ENCODE data around the gene CACNB4. TPM values are rescaled to one million over a fixed set of nuclear protein-coding genes. Genes with fewer than 3 reads are reported as not detected.

CACNB4 gene
- total RNA-seq, 1 experiment from 2014 or later = 2.0 TPM

- TF ChIP-seq MAX (IDR thresholded peaks at IDR 0.05) (no peak), SRF (IDR thresholded peaks at IDR 0.05; ENCODE audit: low read depth) (no peak), EGR1 (IDR thresholded peaks at IDR 0.05; ENCODE audit: low read depth) (no peak), FOSL1 (IDR thresholded peaks at IDR 0.05; ENCODE audit: low read depth) (no peak)
These were observed 114.3 kb downstream of the CACNB4 start (continued) for GRCh38 chr2:151984424-151985083.

GRCh38 chr2:151983221-151983620 lies 115.6 kb downstream of the CACNB4 start:
- H3K4me1 ChIP-seq (ENCODE audit: control insufficient read depth in 1 of 2, insufficient read depth in 2 of 2, low read length in 2 of 2) = no peaks in the 10 kb centered on the region
- no peak overlapping the region for H3K4me3 ChIP-seq (replicated peaks in 1 of 2; ENCODE audit: low read depth in 1 of 2, low read length in 2 of 2)
- no peaks in the 10 kb centered on the region for H3K9me3 ChIP-seq (ENCODE audit: control insufficient read depth in 1 of 2, insufficient read depth in 1 of 2, low read depth in 1 of 2, low read length in 2 of 2)
- CTCF ChIA-PET = interaction anchor here (1.1 kb wide), 1 partner anchor 21 kb away, joined by 3 read pairs; no protein-coding TSS in a partner anchor
- DNase-seq (ENCODE audit: low read depth, low spot score) = no peak
- no peak overlapping the region for H2AFZ ChIP-seq (ENCODE audit: low read depth, low read length, poor library complexity, severe bottlenecking)
- H3K9ac ChIP-seq (ENCODE audit: low read length) = no peak overlapping the region
- intact Hi-C loops (cut with micrococcal nuclease) = no loop called here
- no peaks in the 10 kb centered on the region for H3K79me2 ChIP-seq (ENCODE audit: insufficient read depth, low read length)
- RAD21 ChIA-PET (ENCODE audit: low non-redundant PET in 1 of 2, low total read pairs in 2 of 2, uncharacterized antibody in 2 of 2, unreplicated experiment in 2 of 2) = no interaction called here
- H3K27ac ChIP-seq (ENCODE audit: low read depth, low read length) = no peak overlapping the region
- TF ChIP-seq REST (IDR thresholded peaks at IDR 0.05; ENCODE audit: low read depth) (no peak), POLR2AphosphoS5 (IDR thresholded peaks at IDR 0.05; ENCODE audit: low read depth, low read length) (no peak), ZBTB33 (IDR thresholded peaks at IDR 0.05; ENCODE audit: extremely low read depth, insufficient replicate concordance, low read length) (no peak)
- H4K20me1 ChIP-seq (ENCODE audit: insufficient read depth) = no peaks in the 10 kb centered on the region
- H3K36me3 ChIP-seq (ENCODE audit: control insufficient read depth in 1 of 2, insufficient read depth in 2 of 2, low read length in 2 of 2) = no peaks in the 10 kb centered on the region
- POLR2A ChIA-PET = no interaction called here
- H3K9me2 ChIP-seq (ENCODE audit: insufficient read depth) = no peaks in the 10 kb centered on the region; the same call in 1 of the 2 replicates
- no peaks in the 10 kb centered on the region for H3K27me3 ChIP-seq (ENCODE audit: insufficient read depth, low read length)
- no TSS peak for BruUV-seq (replicated peaks)
- no peak for ATAC-seq
- no peak overlapping the region for H3K4me2 ChIP-seq (ENCODE audit: low read length)

Measured in HCT116 (cell line).